HG03565 (cell line): ENCODE measurements around the gene SEMA3A.
"Not testable (repeated sequence)": the region's sequence is repeated elsewhere in the genome, so short reads cannot be mapped to it uniquely, and the experiment has no call there.

Experiments used
- ATAC-seq: cut with Tn5 transposase; IDR thresholded peaks from one replicate; pipeline ENCODE4 v1.9.1; 2021; ENCODE audit warnings: mild to moderate bottlenecking, moderate library complexity; ENCODE audit not compliant: unreplicated experiment

SEMA3A gene

DNA sequence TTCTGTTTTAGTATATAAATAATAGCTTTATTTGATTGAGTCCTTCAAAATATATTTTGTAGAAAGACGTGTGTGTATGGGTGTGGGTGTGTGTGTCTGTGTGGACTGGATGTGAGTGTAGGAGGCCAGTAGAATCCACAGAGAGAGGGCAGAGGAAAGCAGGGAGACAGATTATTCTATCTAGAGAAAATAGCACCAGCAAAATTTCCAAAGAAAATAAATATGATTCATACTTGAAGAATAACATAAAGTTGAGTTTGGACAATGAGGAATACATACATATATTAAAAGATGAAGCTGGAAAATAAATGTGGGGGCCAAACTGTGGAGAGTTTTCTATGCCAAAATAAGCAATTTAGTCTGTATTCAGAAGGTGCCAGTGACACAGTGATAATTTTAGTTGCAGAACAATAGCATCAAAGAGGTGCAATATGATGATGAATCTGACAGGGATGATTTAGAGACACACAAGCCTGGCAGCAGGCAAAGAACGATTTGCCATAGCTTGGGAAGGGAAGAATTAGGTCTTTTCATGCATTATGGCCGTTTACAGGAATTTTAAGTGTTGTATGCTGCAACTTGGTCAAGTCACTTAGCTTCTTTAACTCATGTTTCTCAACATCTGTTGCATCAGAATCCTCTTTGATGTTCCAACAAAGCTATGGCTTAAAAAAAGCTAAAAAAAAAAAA is 121.3 kb downstream of the SEMA3A start:
- no peak for ATAC-seq

DNA sequence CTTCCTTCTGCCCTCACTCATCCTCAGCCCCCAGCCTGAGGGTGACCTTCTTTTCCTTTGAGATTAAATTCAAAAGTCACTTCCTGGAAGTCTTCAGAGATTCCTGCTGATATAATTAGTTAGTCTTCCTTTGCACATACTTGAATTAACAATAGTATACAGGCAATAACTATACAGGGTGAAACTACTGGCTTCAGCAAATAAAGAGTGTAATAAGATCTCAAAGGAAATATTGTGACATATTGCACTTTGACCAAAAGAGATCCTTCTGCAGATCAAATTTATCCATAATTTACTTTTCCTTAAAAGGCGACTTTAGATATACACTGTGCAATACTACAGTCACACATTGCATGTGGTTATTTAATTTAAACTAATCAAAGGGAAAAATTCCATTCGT is 123.8 kb downstream of the SEMA3A start:
- no peak for ATAC-seq

DNA sequence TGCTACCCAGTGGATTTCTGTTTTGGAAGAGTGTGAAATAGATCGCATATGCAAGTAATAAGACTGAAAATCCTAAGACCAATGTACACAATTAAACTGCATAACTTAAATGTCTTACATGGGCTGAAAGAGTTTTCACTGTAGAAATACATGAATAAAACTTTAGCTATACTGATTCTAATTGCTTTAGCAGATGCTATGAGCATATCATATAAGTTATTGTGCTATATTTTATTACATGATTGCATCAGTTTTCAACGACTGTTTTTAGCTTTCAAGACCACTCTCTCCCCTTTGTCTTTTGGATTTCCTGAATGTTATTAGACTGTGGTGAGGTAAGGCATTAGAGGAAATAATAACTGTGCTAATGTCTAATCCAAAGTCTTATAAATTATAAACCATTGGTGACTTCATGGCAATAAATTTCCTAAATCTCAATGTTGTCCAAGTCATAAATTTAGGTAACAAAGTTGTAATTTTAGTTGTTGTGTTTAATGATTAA is 124.5 kb downstream of the SEMA3A start:
- ATAC-seq = no peak

DNA sequence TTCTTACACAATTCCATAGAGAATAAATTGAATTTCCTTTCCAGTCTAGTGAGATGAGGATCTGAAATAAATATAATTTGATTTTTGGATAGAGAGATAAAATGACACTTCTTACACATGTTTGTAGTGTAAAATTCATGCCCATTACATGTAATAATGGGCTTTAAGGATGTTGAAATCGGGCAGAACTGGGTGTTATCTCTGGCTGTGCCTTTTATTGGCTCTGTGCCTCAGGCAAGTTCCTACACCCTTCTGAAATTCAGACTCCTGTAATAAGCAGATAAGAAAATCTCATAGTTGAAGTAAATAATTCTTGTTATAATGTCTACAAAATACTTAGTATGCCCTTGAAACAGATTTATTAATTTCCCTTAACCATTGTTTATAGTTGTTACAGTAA is 125.6 kb downstream of the SEMA3A start:
- no peak for ATAC-seq

DNA sequence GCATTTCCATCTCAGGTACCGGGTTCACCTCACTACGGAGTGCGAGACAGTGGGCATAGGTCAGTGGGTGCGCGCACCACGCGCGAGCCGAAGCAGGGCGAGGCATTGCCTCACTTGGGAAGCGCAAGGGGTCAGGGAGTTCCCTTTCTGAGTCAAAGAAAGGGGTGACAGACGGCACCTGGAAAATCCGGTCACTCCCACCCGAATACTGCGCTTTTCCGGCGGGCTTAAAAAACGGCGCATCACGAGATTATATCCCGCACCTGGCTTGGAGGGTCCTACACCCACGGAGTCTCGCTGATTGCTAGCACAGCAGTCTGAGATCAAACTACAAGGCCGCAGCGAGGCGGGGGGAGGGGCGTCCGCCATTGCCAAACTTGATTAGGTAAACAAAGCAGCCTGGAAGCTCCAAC is 132.1 kb downstream of the SEMA3A start:
- ATAC-seq = not testable (repeated sequence)

DNA sequence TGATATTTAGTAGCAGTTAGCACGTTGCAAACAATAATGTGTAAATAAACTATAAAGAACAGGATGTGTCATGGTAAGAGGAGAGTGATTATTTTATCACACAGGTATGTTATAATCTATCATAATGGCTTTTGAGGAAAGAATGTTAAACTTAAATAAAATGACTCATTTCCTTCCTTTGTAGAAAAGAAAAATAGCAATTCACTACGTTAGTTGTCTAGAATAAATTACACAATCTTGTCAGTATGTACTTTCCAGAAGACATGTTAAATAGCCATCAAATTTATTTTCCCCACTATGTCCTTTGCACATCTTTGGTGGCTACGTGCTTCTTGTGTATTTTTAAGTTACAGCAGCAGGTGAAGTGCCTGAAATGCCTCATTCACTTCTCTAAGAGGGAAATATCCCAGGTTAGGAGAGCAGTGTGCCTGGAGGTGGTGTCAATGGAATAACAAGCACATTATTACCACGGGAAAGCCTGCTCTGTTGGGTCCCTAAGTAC is 133.8 kb downstream of the SEMA3A start:
- no peak for ATAC-seq

DNA sequence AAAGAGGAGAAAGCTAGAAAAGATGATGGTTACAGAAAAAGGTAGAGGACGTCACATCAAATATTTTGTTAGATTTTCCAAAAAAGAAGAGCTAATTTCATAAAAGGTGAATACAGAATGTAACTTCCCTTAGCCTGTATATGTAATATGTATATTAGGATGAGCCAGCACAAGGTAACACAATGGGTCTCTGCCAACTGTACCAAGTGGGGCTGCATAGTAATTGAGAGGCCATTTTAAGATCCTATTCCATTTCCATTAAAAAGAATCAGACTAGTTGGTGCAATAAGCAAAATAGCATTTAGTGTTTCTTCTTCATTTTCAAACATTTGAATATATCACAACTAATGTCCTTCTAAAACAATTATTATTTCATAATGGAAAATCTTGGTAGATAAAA is 134.6 kb downstream of the SEMA3A start:
- no peak for ATAC-seq

DNA sequence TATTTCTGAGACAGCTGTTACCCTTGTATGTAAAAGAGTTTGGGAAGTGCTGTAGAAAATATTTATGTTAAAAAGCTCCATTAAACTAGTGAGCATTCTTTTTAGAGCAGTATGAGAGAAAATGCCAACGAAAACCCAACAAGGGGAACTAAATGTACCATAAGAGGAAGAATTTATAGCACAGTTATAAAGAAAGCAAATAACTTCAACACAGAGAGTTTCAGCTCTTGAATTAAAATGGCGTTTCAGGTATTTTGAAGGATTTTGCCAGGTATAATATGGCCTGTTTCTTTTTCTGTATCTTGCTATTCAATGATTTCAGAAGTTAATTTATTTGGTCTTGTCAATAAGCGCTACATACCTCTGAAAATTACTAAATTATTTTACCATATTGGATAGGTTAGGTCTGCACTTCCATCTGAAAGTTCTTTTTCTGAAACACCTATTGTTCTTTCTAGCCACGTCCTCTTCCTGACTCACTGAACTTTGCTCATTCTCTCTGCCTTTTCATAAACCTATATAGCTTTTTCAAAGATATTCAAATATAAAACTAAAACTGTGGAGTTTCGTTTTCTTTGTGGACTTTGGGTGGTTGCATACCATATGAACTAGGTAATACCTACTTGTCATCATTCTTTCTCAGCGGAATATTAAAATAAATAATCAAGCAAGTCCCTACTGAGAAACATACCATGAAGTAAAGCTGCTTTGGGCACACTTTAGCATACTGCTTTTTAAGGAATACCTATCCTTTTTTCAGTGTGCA is 136.1 kb downstream of the SEMA3A start:
- no peak for ATAC-seq

DNA sequence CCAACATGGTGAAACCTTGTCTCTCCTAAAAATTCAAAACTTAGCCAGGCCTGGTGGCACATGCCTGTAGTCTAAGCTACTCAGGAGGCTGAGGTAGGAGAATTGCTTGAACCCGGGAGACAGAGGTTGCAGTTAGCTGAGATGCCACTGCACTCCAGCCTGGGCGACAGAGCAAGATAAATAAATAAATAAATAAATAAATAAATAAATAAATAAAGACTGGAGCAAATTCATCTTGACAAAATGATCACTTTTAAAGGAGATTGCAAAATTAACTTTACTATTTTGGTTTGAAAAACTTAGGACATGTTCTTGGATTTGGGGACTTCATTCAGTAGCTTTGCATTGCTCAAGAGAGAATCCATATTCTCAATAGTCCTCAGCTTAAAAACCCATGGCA is 137.0 kb downstream of the SEMA3A start:
- no peak for ATAC-seq

DNA sequence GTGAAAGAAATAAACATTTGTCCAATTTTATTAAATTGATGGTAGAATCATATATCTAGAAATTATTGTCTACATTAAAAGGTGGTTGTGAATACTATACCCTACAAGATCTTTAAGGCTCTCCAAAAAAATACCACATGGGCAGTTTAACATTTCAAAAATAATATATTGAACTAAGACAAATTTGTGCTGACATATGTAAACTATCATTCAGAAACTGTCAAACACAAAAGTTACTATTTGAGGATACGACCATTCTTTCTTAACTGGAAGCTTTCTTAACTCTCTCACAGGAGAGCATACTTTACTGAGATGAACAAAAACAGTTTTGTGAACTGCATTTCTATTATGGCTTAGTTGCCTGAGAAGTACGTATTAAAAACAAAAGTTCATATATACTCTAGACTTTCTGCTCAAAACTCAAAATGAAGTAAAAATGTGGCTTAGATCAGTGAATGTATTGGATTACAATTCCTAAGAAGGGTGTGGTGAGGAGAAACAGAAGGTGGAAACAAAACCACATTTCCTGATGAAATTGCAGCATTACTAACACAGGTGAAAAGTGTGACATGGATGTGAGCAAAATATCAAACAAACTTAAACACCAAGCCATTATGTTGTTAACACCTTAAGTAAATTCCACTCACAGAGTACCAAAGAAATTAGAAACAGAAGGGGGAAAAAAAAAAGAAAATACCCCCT is 138.5 kb downstream of the SEMA3A start:
- ATAC-seq = no peak

DNA sequence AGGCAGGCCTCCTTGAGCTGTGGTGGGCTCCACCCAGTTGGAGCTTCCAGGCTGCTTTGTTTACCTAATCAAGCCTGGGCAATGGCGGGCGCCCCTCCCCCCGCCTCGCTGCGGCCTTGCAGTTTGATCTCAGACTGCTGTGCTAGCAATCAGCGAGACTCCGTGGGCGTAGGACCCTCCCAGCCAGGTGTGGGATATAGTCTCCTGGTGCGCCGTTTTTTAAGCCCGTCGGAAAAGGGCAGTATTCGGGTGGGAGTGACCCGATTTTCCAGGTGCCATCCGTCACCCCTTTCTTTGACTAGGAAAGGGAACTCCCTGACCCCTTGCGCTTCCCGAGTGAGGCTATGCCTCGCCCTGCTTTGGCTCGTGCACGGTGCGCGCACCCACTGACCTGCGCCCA is 139.4 kb downstream of the SEMA3A start:
- not testable (repeated sequence) for ATAC-seq

DNA sequence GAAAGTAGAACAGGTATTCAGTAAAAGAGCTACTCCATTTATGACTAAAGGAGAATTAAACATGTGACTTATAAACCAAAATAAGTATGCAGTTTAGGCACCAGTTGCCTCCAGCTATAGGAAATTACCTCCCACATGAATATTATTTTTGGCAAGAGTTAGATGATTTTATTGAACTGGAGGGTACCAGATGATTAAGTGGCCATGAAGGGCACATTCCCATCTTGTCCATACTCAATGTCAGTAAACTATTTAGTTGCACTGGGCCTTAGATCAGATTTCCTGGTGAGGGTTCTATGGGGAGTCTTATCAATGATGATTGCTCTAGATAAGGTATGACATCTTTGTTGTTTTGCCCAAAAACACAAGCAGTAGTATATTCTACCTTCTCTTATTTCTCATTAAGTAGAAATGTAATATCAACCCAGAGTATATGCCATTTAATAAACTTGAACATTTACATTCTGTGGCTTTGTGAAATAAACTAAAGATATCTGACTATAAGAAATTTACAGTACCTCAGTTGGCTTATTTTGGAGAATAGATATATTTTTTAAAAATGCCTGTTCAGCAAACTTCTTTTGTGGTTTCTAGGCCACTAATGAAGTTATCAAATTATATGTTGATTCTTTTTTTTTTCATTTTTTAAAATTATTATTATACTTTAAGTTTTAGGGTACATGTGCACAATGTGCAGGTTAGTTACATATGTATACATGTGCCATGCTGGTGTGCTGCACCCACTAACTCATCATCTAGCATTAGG is 145.3 kb downstream of the SEMA3A start:
- ATAC-seq = no peak

DNA sequence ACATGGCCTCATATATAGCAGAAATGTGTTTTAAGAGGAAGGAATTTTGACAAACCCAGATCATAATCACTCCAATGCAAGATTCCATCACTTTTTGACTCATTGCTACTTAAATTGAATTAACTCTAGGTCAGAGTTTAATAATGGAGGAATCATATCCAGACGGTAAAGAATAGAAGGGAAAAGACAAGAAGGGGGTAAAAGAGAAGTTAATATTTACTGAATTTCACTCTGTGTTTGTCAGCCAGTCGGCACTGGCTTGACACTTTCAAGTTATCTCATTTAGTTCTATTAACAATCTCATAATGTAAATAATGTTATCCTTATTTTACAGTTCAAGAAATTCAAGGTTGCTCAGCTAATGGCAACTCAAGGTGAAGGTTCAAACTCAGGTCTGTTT is 147.5 kb downstream of the SEMA3A start:
- ATAC-seq = no peak

DNA sequence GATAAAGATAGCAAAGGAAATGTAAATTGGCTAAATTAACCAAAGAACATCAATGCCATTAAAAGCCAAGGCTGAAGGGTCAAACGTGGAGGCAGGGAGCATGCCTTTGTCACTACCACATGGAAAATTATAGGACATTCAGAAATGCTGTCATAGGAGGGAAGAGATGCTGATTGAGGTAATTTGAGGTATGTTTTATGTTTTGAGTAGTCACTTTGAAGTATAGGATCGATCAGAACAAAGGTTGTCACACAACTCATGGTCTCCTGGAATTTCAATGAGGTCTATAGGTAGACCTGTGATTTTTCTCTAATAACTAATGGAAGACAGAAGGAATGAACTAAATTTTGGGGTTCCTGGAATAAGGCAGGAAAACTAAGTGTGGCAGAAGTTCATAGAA is 149.8 kb downstream of the SEMA3A start:
- no peak for ATAC-seq

DNA sequence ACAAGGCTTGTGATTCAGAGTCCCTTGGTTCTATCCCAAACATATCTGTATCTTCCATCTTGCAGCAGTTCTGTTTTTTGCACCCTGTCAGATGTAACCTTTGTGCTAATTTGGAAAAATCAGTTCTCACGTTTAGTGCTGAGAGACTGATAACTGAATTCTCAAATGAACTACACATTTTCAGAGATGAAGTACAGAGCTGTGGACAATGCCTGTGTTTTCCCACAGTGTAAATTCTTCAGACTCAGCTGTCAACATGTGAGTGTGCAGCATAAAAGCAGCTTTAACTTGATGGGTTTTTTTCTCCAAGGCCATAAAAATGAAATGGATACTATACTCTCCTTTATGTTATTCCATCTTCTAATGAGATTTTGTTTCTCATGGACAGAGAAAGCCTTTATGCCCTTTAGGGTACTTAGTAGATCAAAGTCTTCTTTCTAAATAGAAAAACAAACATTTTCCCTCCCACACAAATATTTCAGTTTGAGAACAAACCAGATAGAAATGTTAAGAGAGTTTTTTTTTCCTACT is 150.9 kb downstream of the SEMA3A start:
- ATAC-seq = no peak

DNA sequence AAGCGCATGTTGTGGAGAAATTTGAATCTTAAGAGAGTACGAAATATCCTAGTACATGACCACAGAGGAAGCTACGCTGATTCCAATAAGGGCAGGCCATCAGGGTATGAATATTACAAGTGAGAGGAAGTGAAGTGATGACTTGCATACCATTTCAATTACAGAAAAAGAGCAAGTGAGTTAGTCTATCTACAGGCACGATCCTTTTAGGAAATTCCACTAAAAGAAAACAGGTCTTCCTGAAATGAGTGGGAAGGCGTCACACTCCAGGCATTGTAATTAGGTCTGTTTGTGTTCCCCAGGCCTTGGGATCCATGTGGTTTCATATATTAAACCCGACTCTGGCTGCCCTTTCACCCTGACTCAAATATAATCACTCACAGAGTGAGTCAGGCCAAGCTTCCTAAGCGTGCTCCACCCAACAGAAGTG is 152.5 kb downstream of the SEMA3A start:
- ATAC-seq = no peak

DNA sequence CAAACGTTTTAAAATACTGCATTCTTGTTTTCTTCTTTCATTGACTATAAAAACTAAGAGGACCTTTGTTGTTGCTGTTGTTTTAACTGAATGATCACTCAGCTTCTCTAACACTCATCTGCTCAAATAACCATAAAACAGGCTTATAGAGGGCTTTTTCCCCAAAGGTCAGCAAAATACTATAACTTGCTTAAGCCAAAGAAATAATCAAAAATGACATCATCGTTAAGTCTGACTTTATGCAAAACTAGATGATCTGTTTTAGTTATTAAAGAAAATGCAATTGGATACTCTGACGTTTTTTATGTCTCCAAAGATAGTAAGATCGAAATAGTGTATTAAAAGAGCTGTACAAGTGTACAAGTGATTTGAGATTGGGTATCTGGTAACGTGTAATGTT is 152.9 kb downstream of the SEMA3A start:
- no peak for ATAC-seq

DNA sequence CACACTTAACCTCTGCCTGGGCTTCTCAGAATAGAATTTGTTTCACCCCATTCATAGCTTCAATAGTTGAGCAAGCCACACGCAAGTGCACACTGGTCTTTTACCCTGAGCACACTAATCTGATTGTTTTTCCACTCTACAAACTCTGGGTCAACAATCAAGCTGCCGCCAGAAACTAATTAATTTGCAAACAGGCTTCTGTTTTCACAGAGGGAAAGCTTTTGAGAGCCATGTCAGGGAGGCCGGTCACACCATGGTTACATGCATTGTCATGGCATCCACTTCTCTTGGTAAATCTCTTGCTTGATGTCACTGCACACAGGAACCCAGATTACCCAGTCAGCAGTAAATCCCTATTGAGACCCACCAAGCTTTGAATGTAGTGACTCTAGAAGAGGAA is 154.2 kb downstream of the SEMA3A start:
- no peak for ATAC-seq

DNA sequence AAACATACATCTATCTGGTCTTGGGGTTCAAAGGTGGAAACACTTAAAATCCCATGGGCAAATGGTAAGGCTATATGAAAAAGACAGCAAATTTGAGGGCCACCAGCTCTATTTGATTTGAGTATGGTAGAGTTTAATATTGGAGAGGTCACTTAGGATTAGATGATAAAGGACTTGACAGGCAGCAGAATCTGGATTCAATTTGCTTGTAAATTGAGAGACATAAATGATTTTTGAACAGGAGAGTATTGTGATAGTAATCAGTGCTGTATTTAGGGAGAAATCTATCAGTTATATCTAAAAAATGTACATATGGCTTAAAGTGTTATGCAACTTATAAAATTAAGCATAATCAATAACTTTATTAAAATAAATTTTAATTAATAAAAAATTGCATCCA is 155.2 kb downstream of the SEMA3A start:
- no peak for ATAC-seq

DNA sequence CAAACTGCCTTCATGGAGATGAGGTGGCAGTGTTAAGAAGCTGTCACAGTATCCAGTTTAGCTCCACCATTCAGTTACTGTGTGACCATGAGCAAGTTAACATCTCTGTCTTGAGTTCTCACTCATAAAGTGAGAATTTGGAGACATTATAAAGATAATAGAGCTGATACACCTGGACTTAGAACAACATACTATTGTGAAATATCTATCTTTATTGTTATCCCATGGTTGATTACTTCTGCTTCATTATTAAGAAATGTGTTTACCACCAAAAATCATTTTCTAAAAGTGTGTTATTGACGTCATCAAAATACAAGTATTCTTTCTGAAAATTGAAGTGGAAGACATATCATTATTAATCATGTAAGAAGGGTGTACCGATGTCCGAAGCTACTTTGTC is 166.9 kb downstream of the SEMA3A start:
- no peak for ATAC-seq
